GM19099 (cell line): ENCODE data around the gene LRRC26.

Experiments used
- POLR2A ChIP-seq: IDR thresholded peaks from 3 replicates; pipeline ENCODE4 v1.6.1; 2011; ENCODE audit warnings: low read depth; ENCODE audit not compliant: insufficient read length; ENCODE audit errors: extremely low read depth

The LRRC26 gene

GRCh38 chr9:137159105-137160053 is 10.5 kb downstream of the LRRC26 start:
- no peak for TF ChIP-seq POLR2A

- TF ChIP-seq POLR2A = no peak
These were observed 11.2 kb downstream of the LRRC26 start for GRCh38 chr9:137158625-137159024.

GRCh38 chr9:137157618-137158415 is 12.0 kb downstream of the LRRC26 start:
- TF ChIP-seq POLR2A = no peak

GRCh38 chr9:137156567-137157375 is 13.1 kb downstream of the LRRC26 start:
- peak; percentile 49 for TF ChIP-seq POLR2A

- no peak for TF ChIP-seq POLR2A
These were observed 16.9 kb downstream of the LRRC26 start for GRCh38 chr9:137152844-137153405.

- TF ChIP-seq POLR2A = no peak
These were observed 19.0 kb downstream of the LRRC26 start for GRCh38 chr9:137150617-137151457.

- no peak for TF ChIP-seq POLR2A
These were observed 19.8 kb downstream of the LRRC26 start for GRCh38 chr9:137149942-137150616.

GRCh38 chr9:137149363-137149762 is 20.5 kb downstream of the LRRC26 start:
- no peak for TF ChIP-seq POLR2A

GRCh38 chr9:137148661-137149060 is 21.2 kb downstream of the LRRC26 start:
- TF ChIP-seq POLR2A = no peak

- no peak for TF ChIP-seq POLR2A
These were observed 21.6 kb downstream of the LRRC26 start for GRCh38 chr9:137148242-137148641.

GRCh38 chr9:137147793-137148160 is 22.1 kb downstream of the LRRC26 start:
- TF ChIP-seq POLR2A = no peak

- no peak for TF ChIP-seq POLR2A
These were observed 22.6 kb downstream of the LRRC26 start for GRCh38 chr9:137147091-137147792.

- no peak for TF ChIP-seq POLR2A
These were observed 23.3 kb downstream of the LRRC26 start for GRCh38 chr9:137146527-137146918.
